HG03571 (cell line): ENCODE measurements around the gene ACO1.

ENCODE experiments used
- ATAC-seq: cut with Tn5 transposase; IDR thresholded peaks from one replicate; pipeline ENCODE4 v1.9.1; 2021; ENCODE audit not compliant: unreplicated experiment

Gene ACO1

DNA sequence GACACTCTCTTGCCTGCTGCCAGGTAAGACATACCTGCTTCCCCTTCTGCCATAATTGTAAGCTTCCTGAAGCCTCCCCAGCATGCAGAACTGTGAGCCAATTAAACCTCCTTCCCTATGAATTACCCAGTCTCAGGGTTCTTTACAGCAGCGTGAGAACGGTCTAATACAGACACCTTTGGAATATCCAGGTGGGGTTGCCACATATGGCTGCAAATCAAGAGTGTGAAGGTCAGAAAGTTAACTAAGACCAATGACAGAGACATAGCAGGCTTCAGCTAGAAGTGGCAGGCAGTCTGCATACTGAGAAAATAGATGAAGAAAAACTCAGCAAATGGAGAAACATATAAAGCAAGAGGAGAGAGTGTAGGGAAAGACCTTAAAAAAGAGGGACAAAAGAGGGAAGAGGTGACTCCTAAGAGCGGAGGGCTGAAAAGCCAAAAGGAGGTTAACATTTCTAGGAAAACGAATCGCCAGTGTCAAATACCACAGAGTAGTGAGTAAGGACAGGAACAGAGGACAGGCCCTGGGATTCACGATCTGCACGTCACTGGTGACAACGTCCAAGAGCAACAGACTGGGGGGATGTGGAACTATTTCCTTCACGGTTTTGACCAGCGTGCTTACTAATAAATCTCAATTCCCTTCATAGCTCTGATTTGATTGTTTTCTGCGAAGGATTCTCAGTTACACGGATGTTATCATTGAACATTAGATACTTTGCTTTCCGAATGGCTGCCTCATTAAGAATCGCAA is 1.7 kb upstream of the ACO1 start:
- no peak for ATAC-seq

DNA sequence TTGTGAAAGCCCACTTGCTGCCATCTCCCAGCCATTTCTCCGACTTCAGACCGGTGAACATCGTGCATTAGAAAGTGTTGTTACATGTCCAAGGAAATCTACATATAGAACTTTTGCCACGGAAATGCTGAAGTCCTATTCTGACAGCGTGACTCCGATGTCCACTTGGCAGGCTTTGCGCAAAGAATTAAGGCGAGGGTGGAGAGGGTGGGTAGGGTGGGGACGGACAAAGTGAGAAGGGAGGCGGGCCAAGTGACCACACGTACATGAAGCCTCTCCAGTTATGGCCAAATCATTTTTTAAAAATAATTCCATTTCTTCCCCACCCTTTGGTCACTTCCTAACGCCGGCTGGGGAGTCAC is 460 bp upstream of the ACO1 start:
- ATAC-seq = no peak

DNA sequence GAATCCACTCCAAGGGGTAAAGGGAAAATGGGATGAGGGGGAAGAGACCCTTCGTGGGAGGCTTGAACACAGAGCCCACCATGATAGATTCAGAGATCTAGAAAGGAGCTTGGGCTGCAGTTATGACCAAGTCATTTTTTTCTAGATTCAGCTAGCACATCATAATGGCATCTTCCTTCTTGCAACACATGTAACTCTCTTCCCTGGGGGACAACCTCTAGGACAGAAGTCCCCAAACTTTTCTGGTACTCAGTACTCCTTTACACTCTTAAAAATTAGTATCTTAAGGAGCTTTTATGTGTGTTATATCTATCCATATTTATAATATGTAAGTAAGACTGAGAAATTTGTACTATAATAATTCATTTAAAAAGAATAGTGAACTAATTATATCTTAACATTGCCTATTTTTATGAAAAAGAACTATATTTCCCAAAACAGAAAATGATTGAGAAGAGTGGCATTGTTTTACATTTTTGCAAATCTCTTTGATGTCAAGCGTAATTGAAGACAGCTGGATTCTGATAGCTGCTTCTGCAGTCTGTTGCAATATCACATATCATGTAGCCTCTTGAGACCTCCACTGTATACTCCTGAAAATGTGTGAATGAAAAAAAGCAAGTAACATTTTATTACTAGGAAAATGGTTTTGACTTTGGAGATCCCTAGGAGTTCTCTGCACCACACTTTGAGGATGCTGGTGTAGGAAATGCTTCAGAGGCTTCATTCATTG is 875 bp downstream of the ACO1 start:
- no peak for ATAC-seq

GRCh38 chr9:32385885-32386283 is 1.4 kb downstream of the ACO1 start:
- no peak for ATAC-seq

DNA sequence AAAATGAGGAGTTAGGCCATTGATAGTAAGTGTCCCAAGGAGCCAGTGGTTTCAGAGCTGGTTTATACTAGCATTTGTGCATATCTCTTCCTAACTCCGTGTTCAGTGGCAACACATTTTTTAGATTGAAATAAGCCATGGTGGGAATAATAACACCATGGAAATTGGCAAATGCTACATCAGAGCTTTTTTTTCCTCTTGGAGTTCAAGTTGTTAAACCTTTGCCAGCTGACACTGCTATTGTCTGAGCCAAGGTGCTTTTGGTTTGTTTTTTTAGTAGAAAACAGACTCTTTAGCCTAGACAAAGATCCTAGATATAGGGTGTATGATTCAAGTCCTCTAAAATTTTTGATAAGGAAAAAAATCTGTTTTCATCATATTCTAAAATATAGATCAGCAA is 2.8 kb downstream of the ACO1 start:
- ATAC-seq = no peak

GRCh38 chr9:32389365-32389764 is 4.9 kb downstream of the ACO1 start:
- ATAC-seq = no peak

- ATAC-seq = no peak
These were observed 9.5 kb downstream of the ACO1 start for GRCh38 chr9:32393911-32394310.

DNA sequence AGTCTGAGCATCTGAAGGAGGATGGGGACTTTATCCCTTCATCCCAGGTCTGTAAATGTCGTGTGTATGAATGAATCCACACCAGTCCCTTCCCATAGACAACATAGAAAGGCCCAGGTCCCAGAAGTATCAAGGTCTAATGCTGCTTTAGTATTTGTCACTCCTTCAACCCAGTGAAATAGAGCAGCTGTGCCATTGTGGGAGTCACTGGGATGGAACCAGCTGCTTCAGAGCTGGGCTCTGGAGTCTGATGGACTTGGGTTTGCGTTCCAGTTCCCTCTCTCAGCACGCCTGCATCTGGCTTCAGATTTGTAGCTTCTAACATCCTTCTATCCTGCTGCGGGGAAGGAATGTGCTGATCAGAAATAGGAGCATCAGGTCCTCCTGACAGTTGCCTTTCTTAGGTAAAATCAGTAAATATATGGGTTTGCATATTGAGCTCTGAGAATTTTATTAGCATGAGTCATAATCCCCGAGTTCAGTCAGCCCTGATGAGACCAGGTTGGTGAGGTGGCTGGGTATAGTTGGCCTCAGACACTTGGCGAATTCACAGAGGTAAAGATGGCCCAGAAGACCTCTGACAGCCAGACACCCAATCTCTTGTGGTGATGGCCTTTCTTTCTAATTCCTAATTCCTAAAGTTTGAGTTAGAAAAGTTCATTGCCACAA is 10.1 kb downstream of the ACO1 start:
- ATAC-seq = no peak

DNA sequence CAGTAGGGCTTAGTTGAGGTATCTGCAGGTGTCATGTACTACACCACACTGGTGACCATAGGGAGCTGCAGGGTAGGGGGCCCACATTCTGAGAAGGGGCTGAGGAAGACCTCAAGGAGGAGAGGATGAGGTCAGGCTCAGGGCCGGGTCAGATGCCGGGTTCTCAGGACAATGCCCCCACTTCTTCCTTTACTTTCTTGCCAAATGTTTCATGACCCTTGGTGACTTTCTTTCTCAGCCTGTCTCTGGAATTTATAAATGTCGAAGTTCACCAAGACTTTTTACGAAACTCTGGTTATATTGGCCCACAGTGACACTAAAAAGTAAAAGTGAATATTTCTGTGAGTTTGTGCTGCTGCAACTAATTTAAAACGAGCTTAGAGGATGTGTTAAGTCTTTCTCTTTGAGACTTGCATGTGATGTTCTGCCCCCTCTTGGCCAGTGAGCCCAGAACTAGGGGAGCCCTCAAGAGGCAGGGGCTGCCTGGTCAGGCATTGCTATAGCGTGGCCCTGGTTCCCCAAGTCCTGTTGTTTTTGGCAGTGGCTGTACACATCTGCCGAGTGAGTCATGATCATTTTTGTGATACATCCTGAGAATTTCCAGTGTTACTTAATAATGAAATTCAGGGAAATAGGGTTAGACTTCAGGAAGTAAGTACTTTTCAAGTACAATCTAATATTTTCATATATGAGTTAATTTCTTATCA is 11.2 kb downstream of the ACO1 start:
- no peak for ATAC-seq

- no peak for ATAC-seq
These were observed 13.8 kb downstream of the ACO1 start for GRCh38 chr9:32398207-32398606.

- no peak for ATAC-seq
These were observed 14.8 kb downstream of the ACO1 start for GRCh38 chr9:32399110-32399815.

GRCh38 chr9:32401488-32401887 is 17.0 kb downstream of the ACO1 start:
- no peak for ATAC-seq

DNA sequence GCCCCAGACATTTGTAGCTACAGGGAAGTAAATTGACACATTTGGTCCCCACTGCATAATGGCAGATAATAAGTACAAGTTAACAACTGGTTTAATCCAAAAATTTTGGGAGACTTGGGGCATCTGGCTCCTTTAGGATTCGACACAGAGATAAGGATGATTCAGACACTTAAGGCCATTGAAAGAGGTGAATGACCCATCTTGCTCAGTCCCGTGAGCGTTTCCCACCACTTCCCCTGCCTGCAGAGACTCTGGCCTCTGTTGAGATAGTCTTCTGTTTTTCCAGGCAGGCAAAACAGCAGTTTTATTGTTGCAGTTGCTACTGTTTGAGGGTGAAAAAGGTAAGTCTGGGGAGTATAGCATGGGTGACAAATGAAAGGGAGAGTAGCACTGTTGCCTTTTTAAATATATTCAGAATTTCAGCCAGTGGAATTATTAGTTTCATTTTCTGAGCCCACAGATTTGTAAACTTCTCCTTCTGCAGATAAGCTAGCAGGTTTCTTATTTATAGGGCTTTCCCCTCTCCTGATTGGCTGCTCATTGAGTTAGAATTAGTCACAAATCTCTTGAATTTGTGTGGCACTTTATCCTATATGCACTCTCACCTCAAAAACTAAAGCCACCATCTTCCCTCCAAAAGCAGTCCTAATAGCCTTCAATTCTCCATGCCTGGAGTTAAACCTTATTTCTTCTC is 19.3 kb downstream of the ACO1 start:
- ATAC-seq = no peak

- ATAC-seq = no peak
These were observed 20.0 kb downstream of the ACO1 start for GRCh38 chr9:32404402-32404801.

GRCh38 chr9:32404856-32405255 is 20.4 kb downstream of the ACO1 start:
- no peak for ATAC-seq

GRCh38 chr9:32405506-32405905 is 21.1 kb downstream of the ACO1 start:
- no peak for ATAC-seq

DNA sequence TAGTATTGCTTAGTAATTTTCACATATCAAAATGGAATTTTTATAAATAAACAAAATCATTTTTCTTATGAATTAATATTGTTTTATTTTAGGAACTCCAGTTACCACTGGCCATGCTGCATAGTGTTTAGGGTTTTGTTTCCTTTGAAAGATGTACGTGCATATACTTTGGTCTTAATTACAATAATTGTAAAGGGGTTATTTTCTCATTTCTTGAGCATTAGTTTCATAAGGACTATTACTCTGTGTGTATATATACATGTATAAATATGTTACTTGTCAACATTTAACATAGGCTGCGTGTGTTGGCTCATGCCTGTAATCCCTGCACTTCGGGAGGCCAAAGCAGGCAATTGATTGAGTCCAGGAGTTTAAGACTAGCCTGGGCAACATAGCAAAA is 21.6 kb downstream of the ACO1 start:
- no peak for ATAC-seq

DNA sequence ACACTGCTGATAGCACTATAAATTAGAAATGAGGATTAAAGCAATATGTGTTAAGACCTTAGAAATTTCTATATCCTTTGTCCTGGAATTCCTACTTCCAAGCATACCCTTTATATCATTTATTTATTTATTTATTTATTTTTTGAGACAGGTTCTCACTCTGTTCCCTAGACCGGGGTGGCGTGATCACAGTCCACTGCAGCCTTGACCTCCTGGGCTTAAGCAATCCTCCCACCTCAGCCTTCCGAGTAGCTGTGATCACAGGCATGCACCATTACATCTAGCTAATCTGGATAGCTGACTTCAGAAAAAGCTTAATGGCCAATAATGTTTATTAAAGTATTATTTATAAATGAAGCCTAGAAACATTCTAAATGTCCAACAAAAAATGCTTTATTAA is 27.3 kb downstream of the ACO1 start:
- ATAC-seq = no peak

GRCh38 chr9:32412440-32412839 is 28.0 kb downstream of the ACO1 start:
- no peak for ATAC-seq

- no peak for ATAC-seq
These were observed 29.0 kb downstream of the ACO1 start for GRCh38 chr9:32413424-32413823.
